PC-3 (cell line): ENCODE data around the gene TCEAL9. TPM values are rescaled to one million over a fixed set of nuclear protein-coding genes. Genes with fewer than 3 reads are reported as not detected.

ENCODE experiments used
- ATAC-seq: fragments of 200-7000 bp; cut with Tn5 transposase; 2 replicates; pipeline ENCODE4 v1.9.1; 2020; ENCODE audit warnings: mild to moderate bottlenecking, moderate library complexity
- BruUV-seq: library from RNA; stranded (reverse); fragments of 400-500 nt; replicated peaks from 2 replicates; lab custom pipeline; 2021; lab: Mats Ljungman, UMichigan
- CTCF ChIA-PET: fragments of 300-600 bp; sonication (Branson Sonifier 250); formaldehyde crosslinking; loops from one replicate; lab custom pipeline; 2022; ENCODE audit warnings: antibody characterized with exemption; lab: Charles Lee
- POLR2A ChIA-PET: fragments of 300-600 bp; sonication (Branson Sonifier 250); formaldehyde crosslinking; loops from one replicate; lab custom pipeline; 2022; ENCODE audit warnings: antibody characterized with exemption; ENCODE audit not compliant: unreplicated experiment; lab: Charles Lee
- DNase-seq: peaks from one replicate; pipeline ENCODE4 v3.0.0-alpha.2; 2015
- H2AFZ ChIP-seq: fragments of 300-600 bp; sonication (generic); 2 replicates; pipeline ENCODE4 v1.6.0; 2016; ENCODE audit warnings: antibody characterized with exemption, low read length
- H3F3A ChIP-seq: fragments of 300-600 bp; sonication (generic); one replicate; pipeline ENCODE4 v1.6.0; 2017; ENCODE audit warnings: antibody characterized with exemption, low read length, control low read depth, mild to moderate bottlenecking; ENCODE audit not compliant: unreplicated experiment
- H3K27ac ChIP-seq: fragments of 300-600 bp; sonication (generic); 2 replicates; pipeline ENCODE4 v1.5.1; 2016; ENCODE audit warnings: mild to moderate bottlenecking, low read length
- H3K27me3 ChIP-seq: fragments of 300-600 bp; sonication (generic); 2 replicates; pipeline ENCODE4 v1.6.1; 2016; ENCODE audit warnings: low read length, mixed read lengths
- H3K36me3 ChIP-seq: fragments of 300-600 bp; sonication (generic); 2 replicates; pipeline ENCODE4 v1.6.1; 2016; ENCODE audit warnings: low read depth, mixed run types, low read length, mixed read lengths
- H3K4me1 ChIP-seq: fragments of 300-600 bp; sonication (generic); 2 replicates; pipeline ENCODE4 v1.5.1; 2016; ENCODE audit warnings: low read length; ENCODE audit not compliant: insufficient read depth
- H3K4me2 ChIP-seq: fragments of 300-600 bp; sonication (generic); 2 replicates; pipeline ENCODE4 v1.6.0; 2016; ENCODE audit warnings: low read length
- H3K4me3 ChIP-seq: fragments of 300-600 bp; sonication (generic); 2 replicates; pipeline ENCODE4 v1.5.1; 2016; ENCODE audit warnings: mild to moderate bottlenecking, low read length, mixed read lengths
- H3K79me2 ChIP-seq: fragments of 300-600 bp; sonication (generic); 2 replicates; pipeline ENCODE4 v1.6.1; 2017; ENCODE audit warnings: low read length, mixed read lengths
- H3K9ac ChIP-seq: fragments of 300-600 bp; sonication (generic); 2 replicates; pipeline ENCODE4 v1.6.0; 2016; ENCODE audit warnings: mild to moderate bottlenecking, low read length
- H3K9me2 ChIP-seq: fragments of 300-600 bp; sonication (generic); replicated peaks from 2 replicates; pipeline ENCODE4 v1.6.1; 2016; ENCODE audit warnings: mixed run types, low read length, mixed read lengths
- H3K9me3 ChIP-seq: fragments of 300-600 bp; sonication (generic); 2 replicates; pipeline ENCODE4 v1.6.1; 2016; ENCODE audit warnings: low read length, mixed read lengths
- H4K20me1 ChIP-seq: fragments of 300-600 bp; sonication (generic); 2 replicates; pipeline ENCODE4 v1.6.1; 2016; ENCODE audit warnings: low read length, mixed read lengths
- CTCF ChIP-seq: fragments of 300-600 bp; sonication (generic); conservative IDR thresholded peaks from 2 replicates; pipeline ENCODE4 v1.5.1; 2017; ENCODE audit warnings: antibody characterized with exemption, low read depth, mild to moderate bottlenecking, low read length
- EZH2 ChIP-seq: fragments of 300-600 bp; sonication (generic); IDR thresholded peaks from one replicate; pipeline ENCODE4 v1.6.1; 2017; ENCODE audit warnings: antibody characterized with exemption, mild to moderate bottlenecking, low read length; ENCODE audit not compliant: unreplicated experiment
- EZH2phosphoT487 ChIP-seq: fragments of 300-600 bp; sonication (generic); IDR thresholded peaks from 2 replicates; pipeline ENCODE4 v1.6.1; 2018; ENCODE audit warnings: mild to moderate bottlenecking, antibody characterized with exemption, low read length, borderline replicate concordance
- intact Hi-C: fragments of 100-400 bp; cut with micrococcal nuclease; formaldehyde crosslinking; loops from 2 replicates; pipeline ENCODE4 v1.9.0; 2023
- total RNA-seq: library from RNA; depleted of rRNA; stranded (reverse); fragments of >200 nt; gene quantifications from 2 replicates; pipeline ENCODE4 v1.2.3, GENCODE V29; 2014

The TCEAL9 gene
- total RNA-seq, 1 experiment from 2014 or later = 23.0 TPM

- Histone ChIP-seq H3K9me2 (no peaks in the 10 kb centered on the region), H3K4me3 (no peak within 1 kb of the TSS), H3K9ac (no peak within 1 kb of the TSS), H3K4me1 (no peaks in the 10 kb centered on the region), H3K27ac (no peak within 1 kb of the TSS), H2AFZ (no peak within 1 kb of the TSS), H3K4me2 (no peak within 1 kb of the TSS), H4K20me1 (no peaks in the 10 kb centered on the region), H3K27me3 (peaks cover 28% of the 10 kb centered on the region), H3K79me2 (no peaks in the 10 kb centered on the region), H3K9me3 (no peaks in the 10 kb centered on the region), H3K36me3 (no peaks in the 10 kb centered on the region), H3F3A (no peaks in the 10 kb centered on the region)
- ChIA-PET CTCF (no interaction called here), POLR2A (no interaction called here)
- DNase-seq (no peak), ATAC-seq (no peak)
- BruUV-seq = no TSS peak
- intact Hi-C loops = no loop called here
- TF ChIP-seq CTCF (no peak), EZH2 (no peak), EZH2phosphoT487 (no peak)
These were observed 26.3 kb upstream of the TCEAL9 start, which contains the start of gene TCEAL7 for GRCh38 chrX:103329991-103330390. Gene TCEAL7 (plus strand): TSS chrX:103330239. CDS start chrX:103331404, 1,165 bp downstream.

GRCh38 chrX:103330681-103331288, 25.5 kb upstream of the TCEAL9 start:
- no peaks in the 10 kb centered on the region for H4K20me1 ChIP-seq
- H3K9me2 ChIP-seq = no peaks in the 10 kb centered on the region
- no peak overlapping the region for H3K4me2 ChIP-seq
- no peaks in the 10 kb centered on the region for H3K4me1 ChIP-seq
- H3K9me3 ChIP-seq = no peaks in the 10 kb centered on the region
- no peaks in the 10 kb centered on the region for H3K79me2 ChIP-seq
- no peaks in the 10 kb centered on the region for H3K36me3 ChIP-seq
- ATAC-seq (no peak), DNase-seq (no peak)
- no peak overlapping the region for H3K9ac ChIP-seq
- intact Hi-C loops = no loop called here
- no peak overlapping the region for H3K4me3 ChIP-seq
- POLR2A ChIA-PET = no interaction called here
- peaks cover 28% of the 10 kb centered on the region for H3K27me3 ChIP-seq
- no peak overlapping the region for H3K27ac ChIP-seq
- no peaks in the 10 kb centered on the region for H3F3A ChIP-seq
- H2AFZ ChIP-seq = no peak overlapping the region
- no TSS peak for BruUV-seq
- TF ChIP-seq CTCF (no peak), EZH2 (no peak), EZH2phosphoT487 (no peak)
- CTCF ChIA-PET = no interaction called here

- BruUV-seq = no TSS peak
- Histone ChIP-seq H3K4me2 (no peak overlapping the region), H4K20me1 (no peaks in the 10 kb centered on the region), H3K36me3 (no peaks in the 10 kb centered on the region), H3K27me3 (peaks cover 47% of the 10 kb centered on the region), H3K9ac (no peak overlapping the region), H3K4me1 (no peaks in the 10 kb centered on the region), H3K4me3 (no peak overlapping the region), H3F3A (no peaks in the 10 kb centered on the region), H3K9me3 (no peaks in the 10 kb centered on the region), H3K27ac (no peak overlapping the region), H3K9me2 (no peaks in the 10 kb centered on the region), H3K79me2 (no peaks in the 10 kb centered on the region), H2AFZ (no peak overlapping the region)
- ATAC-seq = no peak
- ChIA-PET CTCF (no interaction called here), POLR2A (no interaction called here)
- TF ChIP-seq EZH2 (no peak), EZH2phosphoT487 (no peak), CTCF (no peak)
- intact Hi-C loops = no loop called here
- no peak for DNase-seq
These were observed 17.6 kb upstream of the TCEAL9 start for GRCh38 chrX:103338663-103339062.
